ENCODE data around the gene CARM1. TPM values are rescaled to one million over a fixed set of nuclear protein-coding genes. Genes with fewer than 3 reads are reported as not detected.
"Not testable (repeated sequence)": the region's sequence is repeated elsewhere in the genome, so short reads cannot be mapped to it uniquely, and the experiment has no call there.

Gene CARM1
- polyA plus RNA-seq, 1 experiment = 23.5 TPM

DNA sequence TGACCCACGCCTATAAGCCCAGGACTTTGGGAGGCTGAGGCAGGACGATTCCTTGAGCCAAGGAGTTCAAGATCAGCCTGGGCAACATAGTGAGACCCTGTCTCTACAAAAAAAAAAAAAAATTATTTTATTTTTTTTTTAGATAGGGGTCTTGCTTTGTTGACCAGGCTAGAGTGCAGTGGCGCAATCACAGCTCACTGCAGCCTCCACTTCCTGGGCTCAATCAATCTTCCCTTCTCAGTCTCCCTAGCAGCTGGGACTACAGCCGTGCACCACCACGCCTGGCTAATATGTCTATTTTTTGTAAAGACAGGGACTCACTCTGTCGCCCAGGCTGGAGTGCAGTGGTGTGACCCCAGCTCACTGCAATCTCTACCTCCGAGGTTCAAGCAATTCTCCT lies 18.4 kb upstream of the CARM1 start:
- no peaks in the 10 kb centered on the region; the same call in 1 of the 2 replicates for H3K9me3 ChIP-seq (ENCODE audit: control insufficient read depth, insufficient read depth, low read length)
- TF ChIP-seq, protein P1, sequence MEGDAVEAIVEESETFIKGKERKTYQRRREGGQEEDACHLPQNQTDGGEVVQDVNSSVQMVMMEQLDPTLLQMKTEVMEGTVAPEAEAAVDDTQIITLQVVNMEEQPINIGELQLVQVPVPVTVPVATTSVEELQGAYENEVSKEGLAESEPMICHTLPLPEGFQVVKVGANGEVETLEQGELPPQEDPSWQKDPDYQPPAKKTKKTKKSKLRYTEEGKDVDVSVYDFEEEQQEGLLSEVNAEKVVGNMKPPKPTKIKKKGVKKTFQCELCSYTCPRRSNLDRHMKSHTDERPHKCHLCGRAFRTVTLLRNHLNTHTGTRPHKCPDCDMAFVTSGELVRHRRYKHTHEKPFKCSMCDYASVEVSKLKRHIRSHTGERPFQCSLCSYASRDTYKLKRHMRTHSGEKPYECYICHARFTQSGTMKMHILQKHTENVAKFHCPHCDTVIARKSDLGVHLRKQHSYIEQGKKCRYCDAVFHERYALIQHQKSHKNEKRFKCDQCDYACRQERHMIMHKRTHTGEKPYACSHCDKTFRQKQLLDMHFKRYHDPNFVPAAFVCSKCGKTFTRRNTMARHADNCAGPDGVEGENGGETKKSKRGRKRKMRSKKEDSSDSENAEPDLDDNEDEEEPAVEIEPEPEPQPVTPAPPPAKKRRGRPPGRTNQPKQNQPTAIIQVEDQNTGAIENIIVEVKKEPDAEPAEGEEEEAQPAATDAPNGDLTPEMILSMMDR (IDR thresholded peaks at IDR 0.05; ENCODE audit: low read depth, low read length) = no peak
- no peak overlapping the region for H3K27ac ChIP-seq (ENCODE audit: low read depth, low read length)
- no peak for DNase-seq (ENCODE audit: low read depth, low spot score)
- ChIA-PET POLR2A (interaction anchor here (0.6 to 2.1 kb wide), 2 partner anchors 9 to 17 kb away, joined by 3 to 10 read pairs; partner anchors contain the start of gene TMED1), CTCF (interaction anchor here (0.6 to 10.5 kb wide), 4 partner anchors 12 to 448 kb away, joined by 3 to 116 read pairs (median 3); partner anchors contain the start of gene DNM2)
- H3K27me3 ChIP-seq (ENCODE audit: control insufficient read depth, insufficient read depth, low read length) = no peaks in the 10 kb centered on the region
- H3K4me3 ChIP-seq (ENCODE audit: low read depth, low read length) = no peak overlapping the region

DNA sequence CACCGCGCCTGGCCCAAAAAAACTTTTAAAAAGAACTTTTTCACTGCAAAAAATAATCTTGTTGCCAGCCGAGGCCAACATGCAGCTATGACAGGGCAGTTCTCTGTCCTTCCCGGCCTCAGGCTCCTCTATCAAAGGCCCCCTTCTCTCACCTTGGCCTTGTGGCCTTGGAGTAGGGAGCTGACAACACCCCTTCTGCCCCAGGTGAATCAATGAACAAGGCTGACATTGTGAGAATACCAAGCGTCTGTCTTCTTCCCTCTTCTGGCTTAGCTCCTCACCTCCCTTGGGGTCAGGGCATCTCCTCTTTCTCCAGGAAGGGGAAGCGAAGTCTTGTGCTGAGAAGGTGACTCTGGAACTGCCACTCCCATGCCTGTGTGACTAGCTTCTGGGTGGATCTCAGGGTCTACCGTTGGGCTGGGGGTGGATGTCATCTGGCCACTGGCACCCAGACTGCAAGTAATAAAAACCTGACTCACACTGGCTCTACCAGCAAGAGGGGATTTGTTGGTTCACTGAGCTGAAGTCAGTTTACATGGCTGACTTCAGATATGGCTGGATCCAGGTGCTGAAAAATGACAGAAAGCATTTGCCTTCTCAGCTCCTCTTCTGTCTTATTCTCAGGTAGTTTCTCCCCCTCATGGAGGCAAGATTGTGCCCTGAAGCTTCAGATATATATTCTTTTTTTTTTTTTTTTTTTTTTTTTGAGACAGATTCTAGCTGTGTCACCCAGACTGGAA lies 16.8 kb upstream of the CARM1 start:
- Histone ChIP-seq H3K9me3 (ENCODE audit: control insufficient read depth, insufficient read depth, low read length) (no peaks in the 10 kb centered on the region; the same call in 1 of the 2 replicates), H3K27ac (ENCODE audit: low read depth, low read length) (no peak overlapping the region), H3K27me3 (ENCODE audit: control insufficient read depth, insufficient read depth, low read length) (no peaks in the 10 kb centered on the region), H3K4me3 (ENCODE audit: low read depth, low read length) (no peak overlapping the region)
- CTCF ChIA-PET = interaction anchor here (0.6 to 10.5 kb wide), 6 partner anchors 10 to 137 kb away, joined by 3 to 116 read pairs (median 4); partner anchors contain the start of genes DNM2 and TMED1
- no peak for DNase-seq (ENCODE audit: low read depth, low spot score)
- TF ChIP-seq, protein P1 (IDR thresholded peaks at IDR 0.05; ENCODE audit: low read depth, low read length) = no peak
- POLR2A ChIA-PET = interaction anchor here (0.6 kb wide), 1 partner anchor 29 kb away, joined by 6 read pairs; no protein-coding TSS in a partner anchor

DNA sequence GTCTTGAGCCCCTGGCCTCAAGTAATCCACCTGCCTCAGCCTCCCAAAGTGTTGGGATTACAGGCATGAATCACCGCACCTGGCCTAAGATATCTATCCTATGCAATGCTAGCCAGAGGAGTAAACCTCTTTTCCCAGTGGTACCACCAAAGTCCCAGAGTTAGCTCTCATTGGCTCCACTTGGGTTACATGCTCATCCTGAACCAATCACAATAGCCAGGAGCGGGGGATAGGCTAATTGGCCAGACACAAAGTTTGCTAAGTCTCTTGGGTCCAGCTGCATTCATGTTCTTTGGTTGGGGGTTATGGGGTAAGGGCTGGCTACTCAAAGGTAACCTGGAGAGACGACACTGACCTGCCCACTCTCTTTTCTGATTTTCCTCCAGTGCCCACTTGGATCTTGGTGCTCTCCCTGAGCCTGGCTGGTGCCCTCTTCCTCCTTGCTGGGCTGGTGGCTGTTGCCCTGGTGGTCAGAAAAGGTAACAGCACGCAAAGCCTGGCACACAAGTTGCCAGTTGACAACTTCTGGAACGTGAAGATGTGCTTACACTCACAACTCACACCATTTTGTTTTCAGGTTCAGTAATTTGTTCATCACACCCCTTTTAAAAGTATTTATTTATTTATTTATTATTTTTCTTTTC lies 15.4 kb upstream of the CARM1 start:
- no peak overlapping the region for H3K27ac ChIP-seq (ENCODE audit: low read depth, low read length)
- ChIA-PET POLR2A (no interaction called here), CTCF (interaction anchor here (1.3 to 10.5 kb wide), 2 partner anchors 9 to 139 kb away, joined by 4 to 116 read pairs; partner anchors contain the start of gene DNM2)
- no peak for DNase-seq (ENCODE audit: low read depth, low spot score)
- H3K27me3 ChIP-seq (ENCODE audit: control insufficient read depth, insufficient read depth, low read length) = no peaks in the 10 kb centered on the region
- H3K9me3 ChIP-seq (ENCODE audit: control insufficient read depth, insufficient read depth, low read length) = no peaks in the 10 kb centered on the region; the same call in 1 of the 2 replicates
- TF ChIP-seq, protein P1 (IDR thresholded peaks at IDR 0.05; ENCODE audit: low read depth, low read length) = peak; percentile 53
- no peak overlapping the region for H3K4me3 ChIP-seq (ENCODE audit: low read depth, low read length)

DNA sequence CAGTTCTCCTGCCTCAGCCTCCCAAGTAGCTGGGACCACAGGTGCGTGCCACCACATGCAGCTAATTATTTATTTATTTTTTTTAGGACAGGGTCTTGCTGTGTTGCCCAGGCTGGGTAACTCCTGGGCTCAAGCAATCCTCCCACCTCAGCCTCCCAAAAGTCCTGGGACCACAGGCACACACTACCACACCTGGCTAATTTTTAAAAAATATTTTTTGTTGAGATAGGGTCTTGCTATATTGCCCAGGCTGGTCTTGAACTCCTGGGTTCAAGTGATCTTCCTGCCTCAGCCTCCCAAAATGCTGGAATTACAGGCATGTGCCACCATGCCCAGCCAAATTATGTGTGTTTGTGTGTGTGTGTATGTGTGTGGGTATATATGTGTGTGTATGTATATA lies 14.5 kb upstream of the CARM1 start:
- DNase-seq (ENCODE audit: low read depth, low spot score); H3K4me3 ChIP-seq (ENCODE audit: low read depth, low read length); H3K27me3 ChIP-seq (ENCODE audit: control insufficient read depth, insufficient read depth, low read length); H3K27ac ChIP-seq (ENCODE audit: low read depth, low read length); POLR2A ChIA-PET; H3K9me3 ChIP-seq (ENCODE audit: control insufficient read depth, insufficient read depth, low read length): not testable (repeated sequence)
- CTCF ChIA-PET = interaction anchor here (0.9 to 10.5 kb wide), 5 partner anchors 8 to 140 kb away, joined by 3 to 116 read pairs (median 9); partner anchors contain the start of genes C19orf38, DNM2 and TMED1

DNA sequence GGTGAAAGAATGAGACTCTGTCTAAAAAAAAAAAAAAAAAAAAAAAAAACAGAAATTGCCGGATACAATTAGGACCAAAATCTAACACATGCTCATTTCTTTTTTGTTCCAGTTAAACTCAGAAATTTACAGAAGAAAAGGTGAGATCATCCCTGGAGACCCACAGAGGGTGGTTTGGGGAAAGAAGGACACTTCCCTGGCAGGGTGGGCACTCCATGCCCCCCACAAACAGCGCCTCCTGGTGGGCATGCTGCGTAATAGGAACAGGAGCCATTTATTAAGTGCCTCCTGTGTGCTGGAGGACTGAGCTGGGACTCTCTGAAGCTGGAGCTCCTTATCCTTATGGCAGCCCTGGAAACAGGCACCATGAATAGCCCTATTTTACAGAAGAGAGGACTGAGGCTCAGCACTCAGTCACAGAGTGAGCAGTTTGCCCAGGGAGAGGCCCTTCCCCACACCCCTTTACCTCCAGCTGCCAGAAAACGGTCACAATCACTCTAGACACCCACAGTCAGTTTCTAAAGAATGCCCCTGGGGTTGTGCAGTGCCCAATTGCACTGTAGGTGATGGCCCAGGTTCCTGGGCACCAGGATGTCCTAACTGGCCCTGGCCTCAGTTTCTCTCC lies 13.0 kb upstream of the CARM1 start:
- no peak for DNase-seq (ENCODE audit: low read depth, low spot score)
- H3K27me3 ChIP-seq (ENCODE audit: control insufficient read depth, insufficient read depth, low read length) = no peaks in the 10 kb centered on the region
- ChIA-PET CTCF (interaction anchor here (0.5 to 10.5 kb wide), 22 partner anchors 6 to 648 kb away, joined by 3 to 116 read pairs (median 4); partner anchors contain the start of genes C19orf38, CARM1, DNM2 and TMED1), POLR2A (interaction anchor here (0.7 to 0.9 kb wide), 2 partner anchors 13 to 43 kb away, joined by 3 read pairs; partner anchors contain the start of gene CARM1)
- H3K9me3 ChIP-seq (ENCODE audit: control insufficient read depth, insufficient read depth, low read length) = no peaks in the 10 kb centered on the region; the same call in 1 of the 2 replicates
- TF ChIP-seq, protein P1 (IDR thresholded peaks at IDR 0.05; ENCODE audit: low read depth, low read length) = peak; percentile 86
- H3K27ac ChIP-seq (ENCODE audit: low read depth, low read length) = no peak overlapping the region
- H3K4me3 ChIP-seq (ENCODE audit: low read depth, low read length) = no peak overlapping the region
